Type B pancreatic cell (in vitro differentiated cells): ENCODE data around the gene CAMKMT. TPM values are rescaled to one million over a fixed set of nuclear protein-coding genes. Genes with fewer than 3 reads are reported as not detected.

Source experiments
- DNase-seq: peaks from one replicate; pipeline ENCODE4 v3.0.0; 2021; ENCODE audit warnings: mixed read lengths; ENCODE audit not compliant: unreplicated experiment; ENCODE audit errors: extremely low spot score
- H3K27ac Mint-ChIP-seq: 2 replicates; pipeline ENCODE4 v1.8.0; 2021; ENCODE audit warnings: mild to moderate bottlenecking, mixed read lengths
- H3K27me3 Mint-ChIP-seq: 2 replicates; pipeline ENCODE4 v1.8.0; 2021; ENCODE audit warnings: mixed read lengths
- H3K36me3 Mint-ChIP-seq: 2 replicates; pipeline ENCODE4 v1.8.0; 2021; ENCODE audit warnings: mixed read lengths
- H3K4me1 Mint-ChIP-seq: one replicate; pipeline ENCODE4 v1.8.0; 2021; ENCODE audit warnings: mixed read lengths; ENCODE audit not compliant: unreplicated experiment
- H3K4me3 Mint-ChIP-seq: 2 replicates; pipeline ENCODE4 v1.8.0; 2021; ENCODE audit warnings: mild to moderate bottlenecking, mixed read lengths
- H3K9me3 Mint-ChIP-seq: 2 replicates; pipeline ENCODE4 v1.8.0; 2021; ENCODE audit warnings: mixed read lengths
- total RNA-seq: library from RNA; stranded (reverse); gene quantifications from 2 replicates; pipeline ENCODE4 v1.2.1, GENCODE V29; 2021; ENCODE audit warnings: low replicate concordance
- TF ChIP-seq, protein P1 (sequence below): fragments of 200-600 bp; sonication (generic); conservative IDR thresholded peaks from 2 replicates; pipeline ENCODE4 v1.5.0; 2021; ENCODE audit warnings: antibody characterized with exemption, mild to moderate bottlenecking

The CAMKMT gene
- total RNA-seq, 1 donor from 2014 or later, result 7.7 TPM

DNA sequence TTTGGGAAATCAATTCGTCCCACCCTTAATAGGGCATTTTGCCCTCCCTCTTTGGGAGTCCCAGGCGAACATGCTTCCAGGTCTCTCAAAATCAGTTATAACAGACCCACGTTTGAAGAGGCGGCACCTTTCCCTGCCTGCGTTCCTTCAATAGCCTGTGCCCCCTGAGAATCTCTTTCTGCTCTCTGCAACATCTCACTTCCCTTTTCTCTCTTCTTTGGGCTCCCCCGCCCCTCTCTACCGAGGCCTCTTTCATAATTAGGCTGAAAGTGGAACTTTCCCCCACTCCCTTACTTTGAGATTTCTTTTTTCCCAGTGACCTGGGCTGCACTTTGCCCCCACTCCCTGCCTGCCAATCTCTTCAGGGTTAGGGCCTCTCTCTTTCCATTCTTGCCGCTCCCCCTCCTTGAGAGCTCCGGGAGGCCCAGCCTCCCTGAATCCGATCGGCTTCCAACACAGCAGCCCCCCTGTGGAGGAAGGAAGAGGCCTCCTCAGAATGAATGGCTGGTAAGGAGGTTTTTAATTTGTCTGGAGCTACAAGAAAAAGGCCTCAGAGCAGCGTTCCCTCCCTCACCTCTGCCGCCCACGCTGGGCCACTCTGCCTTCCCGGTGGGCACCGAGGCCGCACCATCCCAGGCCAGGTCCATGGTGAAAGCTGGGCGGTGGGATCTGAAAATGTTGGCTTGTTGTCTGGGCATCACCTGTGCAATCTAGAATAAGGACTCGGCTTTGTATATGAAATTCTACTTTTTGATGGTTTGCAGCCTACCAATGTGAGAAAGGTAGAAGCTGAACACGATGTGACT is 417.1 kb downstream of the CAMKMT start:
- TF ChIP-seq, protein P1, sequence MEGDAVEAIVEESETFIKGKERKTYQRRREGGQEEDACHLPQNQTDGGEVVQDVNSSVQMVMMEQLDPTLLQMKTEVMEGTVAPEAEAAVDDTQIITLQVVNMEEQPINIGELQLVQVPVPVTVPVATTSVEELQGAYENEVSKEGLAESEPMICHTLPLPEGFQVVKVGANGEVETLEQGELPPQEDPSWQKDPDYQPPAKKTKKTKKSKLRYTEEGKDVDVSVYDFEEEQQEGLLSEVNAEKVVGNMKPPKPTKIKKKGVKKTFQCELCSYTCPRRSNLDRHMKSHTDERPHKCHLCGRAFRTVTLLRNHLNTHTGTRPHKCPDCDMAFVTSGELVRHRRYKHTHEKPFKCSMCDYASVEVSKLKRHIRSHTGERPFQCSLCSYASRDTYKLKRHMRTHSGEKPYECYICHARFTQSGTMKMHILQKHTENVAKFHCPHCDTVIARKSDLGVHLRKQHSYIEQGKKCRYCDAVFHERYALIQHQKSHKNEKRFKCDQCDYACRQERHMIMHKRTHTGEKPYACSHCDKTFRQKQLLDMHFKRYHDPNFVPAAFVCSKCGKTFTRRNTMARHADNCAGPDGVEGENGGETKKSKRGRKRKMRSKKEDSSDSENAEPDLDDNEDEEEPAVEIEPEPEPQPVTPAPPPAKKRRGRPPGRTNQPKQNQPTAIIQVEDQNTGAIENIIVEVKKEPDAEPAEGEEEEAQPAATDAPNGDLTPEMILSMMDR, result no peak
- no peak for DNase-seq
- no peaks in the 10 kb centered on the region for H3K36me3 Mint-ChIP-seq
- peaks cover 23% of the 10 kb centered on the region for H3K4me1 Mint-ChIP-seq
- H3K27me3 Mint-ChIP-seq, result peaks cover 53% of the 10 kb centered on the region
- peak overlapping the region; percentile 51 for H3K4me3 Mint-ChIP-seq
- H3K9me3 Mint-ChIP-seq, result peaks cover 3% of the 10 kb centered on the region
- no peak overlapping the region for H3K27ac Mint-ChIP-seq

DNA sequence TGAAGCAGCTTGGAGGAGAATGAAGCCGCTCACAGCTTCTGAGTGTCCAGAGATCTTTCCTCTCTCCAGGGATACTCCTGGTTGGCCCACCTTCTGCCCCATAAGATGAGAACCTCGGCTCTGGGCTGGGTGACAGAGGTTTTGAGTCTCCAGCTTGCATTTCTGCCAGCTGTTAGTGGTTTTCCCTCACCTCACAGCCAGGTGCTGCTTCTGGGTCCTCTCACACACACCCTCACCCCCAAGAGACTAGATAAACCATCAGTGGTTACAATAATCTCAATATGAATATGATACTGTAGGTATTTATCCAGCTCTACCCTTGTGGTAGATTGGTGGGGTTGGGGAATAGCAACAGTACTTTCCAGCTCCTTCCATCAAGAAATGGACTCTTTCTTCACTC is 418.0 kb downstream of the CAMKMT start:
- TF ChIP-seq, protein P1, result no peak

DNA sequence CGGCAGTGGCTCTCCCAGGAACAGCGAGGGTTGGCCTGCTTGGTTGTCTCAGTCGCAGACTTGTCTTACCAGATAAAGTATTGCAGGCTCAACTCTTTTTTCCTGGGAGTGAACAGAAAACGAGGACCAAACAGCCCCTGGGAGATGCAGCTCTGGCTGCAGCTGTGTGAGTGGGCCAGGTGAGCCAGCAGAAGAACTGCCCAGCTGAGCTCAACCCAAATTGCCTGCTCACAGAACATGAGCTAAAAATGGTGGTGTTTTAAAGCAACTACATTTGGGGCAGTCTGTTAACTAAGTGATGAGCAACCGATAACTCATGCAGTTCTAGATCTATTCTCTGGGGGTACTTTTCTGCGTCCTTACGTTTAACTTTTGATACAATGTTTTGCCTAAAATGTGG is 418.7 kb downstream of the CAMKMT start:
- peaks cover 3% of the 10 kb centered on the region for H3K9me3 Mint-ChIP-seq
- no peak overlapping the region for H3K27ac Mint-ChIP-seq
- TF ChIP-seq, protein P1, result no peak
- no peak overlapping the region for H3K4me3 Mint-ChIP-seq
- H3K27me3 Mint-ChIP-seq, result peaks cover 44% of the 10 kb centered on the region
- no peaks in the 10 kb centered on the region for H3K36me3 Mint-ChIP-seq
- H3K4me1 Mint-ChIP-seq, result peaks cover 23% of the 10 kb centered on the region
- DNase-seq, result no peak

More for the DNA sequence above, 418.0 kb downstream of the CAMKMT start:
- Mint-ChIP-seq H3K27me3 (peaks cover 48% of the 10 kb centered on the region), H3K4me1 (peaks cover 23% of the 10 kb centered on the region), H3K36me3 (no peaks in the 10 kb centered on the region), H3K27ac (no peak overlapping the region), H3K4me3 (no peak overlapping the region), H3K9me3 (peaks cover 3% of the 10 kb centered on the region)
- no peak for DNase-seq

- Mint-ChIP-seq H3K27ac (no peak overlapping the region), H3K4me1 (no peaks in the 10 kb centered on the region), H3K36me3 (no peaks in the 10 kb centered on the region), H3K9me3 (peaks cover 3% of the 10 kb centered on the region), H3K27me3 (peaks cover 25% of the 10 kb centered on the region), H3K4me3 (no peak overlapping the region)
- TF ChIP-seq, protein P1, result no peak
- DNase-seq, result no peak
These were observed 423.7 kb downstream of the CAMKMT start for GRCh38 chr2:44785433-44785832.

- Mint-ChIP-seq H3K4me1 (no peaks in the 10 kb centered on the region), H3K27ac (no peak overlapping the region), H3K4me3 (no peak overlapping the region), H3K36me3 (no peaks in the 10 kb centered on the region), H3K9me3 (peaks cover 3% of the 10 kb centered on the region), H3K27me3 (peaks cover 21% of the 10 kb centered on the region)
- no peak for DNase-seq
- TF ChIP-seq, protein P1, result no peak
These were observed 424.5 kb downstream of the CAMKMT start for GRCh38 chr2:44786045-44786816.
